Ovary (tissue), 9 donors: Measurements from ENCODE around the gene RCHY1. TPM values are rescaled to one million over a fixed set of nuclear protein-coding genes. Genes with fewer than 3 reads are reported as not detected.

Experiments
- DNase-seq, 5 donors: peaks; one replicate each; pipeline ENCODE4 v3.0.0-alpha.2; 2019 to 2020
- H3K27ac ChIP-seq, 2 donors: fragments of 200-600 bp; one replicate each; pipeline versions ENCODE4 v1.5.1 to v1.8.0; 2019 to 2022
- H3K27me3 ChIP-seq: fragments of 200-600 bp; one replicate; pipeline ENCODE4 v1.8.0; 2022
- H3K36me3 ChIP-seq: fragments of 200-600 bp; sonication (generic); one replicate; pipeline ENCODE4 v1.5.1; 2019
- H3K4me1 ChIP-seq: one replicate; pipeline ENCODE4 v1.8.1; 2013; ENCODE audit warnings: mild to moderate bottlenecking, moderate library complexity; ENCODE audit not compliant: insufficient read depth
- H3K4me3 ChIP-seq: fragments of 200-600 bp; sonication (generic); one replicate; pipeline ENCODE4 v1.5.1; 2017
- H3K9me3 ChIP-seq, 2 donors: fragments of 200-600 bp in 1 of 2; sonication (generic) in 1 of 2; one replicate each; pipeline versions ENCODE4 v1.5.1 to v1.8.1; 2013 to 2019; ENCODE audit warnings: mild to moderate bottlenecking in 1 of 2, moderate library complexity in 1 of 2
- EP300 ChIP-seq: sonication (generic); formaldehyde crosslinking; IDR thresholded peaks from one replicate; pipeline ENCODE4 v1.6.1; 2017; ENCODE audit warnings: antibody characterized with exemption
- POLR2A ChIP-seq: fragments of 450-650 bp; IDR thresholded peaks from one replicate; pipeline ENCODE4 v1.6.1; 2017; ENCODE audit warnings: antibody characterized with exemption, mild to moderate bottlenecking, moderate library complexity
- WGBS, 3 donors: extraction: QIAGEN DNeasy Blood & Tissue Kit in 1 of 3; methylation state at CpG; one replicate each; pipeline versions ENCODE4 v1.1.5 to v1.1.7; 2013 to 2017; 5-methylcytosine and 5-hydroxymethylcytosine counted together
- intact Hi-C, 4 donors: fragments of 100-400 bp; cut with DNase I; formaldehyde crosslinking; loops; one replicate each; pipeline versions ENCODE4 v1.11.0 to v1.15.1; 2022 to 2023
- polyA plus RNA-seq, 2 donors: library from polyadenylated mRNA; stranded (reverse); fragments of 200-250 nt in 1 of 2; fragments of 350-450 nt in 1 of 2; fragmentation: Illumina TruSeq in 1 of 2; extraction: RNeasy Lipid Tissue Mini Kit (QIAGEN cat#74804) in 1 of 2; gene quantifications; one replicate each; pipeline ENCODE4 v1.2.3, GENCODE V29; 2013 to 2014
- total RNA-seq, 7 donors: library from RNA; depleted of rRNA in 2 of 7; stranded (reverse); fragments of >200 nt in 2 of 7; fragmentation: NEBNext Ultra II Directional in 3 of 7; extraction: Animal tissue kit (Norgen Biotek cat#: 25700) in 3 of 7; gene quantifications; one replicate each; pipeline versions ENCODE4 v1.1.0 to v1.2.4, GENCODE V29; 2016 to 2023
- TF ChIP-seq, protein P1 (sequence below), 3 donors: fragments of 450-650 bp in 2 of 3; fragments of 200-600 bp in 1 of 3; IDR thresholded peaks; one replicate each; pipeline versions ENCODE4 v1.5.1 to v1.8.0; 2016 to 2022; ENCODE audit warnings: antibody characterized with exemption in 3 of 3, mild to moderate bottlenecking in 1 of 3
- donor health status: DM: no; HTN: no; CAD: no; lungs with moderate emphysema.
- donor health status: DM: no; HTN: no; CAD: no.
- donor health status: Bipolar disorder and iron deficiency.
- donor health status: DM: yes; HTN: yes; CAD: no.
- donor health status: DM: no; HTN: no; CAD: no.
- donor health status: DM: yes; HTN: yes; CAD: no.

Gene RCHY1
- total and polyA plus RNA-seq, 9 donors = 14.6 to 43.4 (median 28.1) TPM

DNA sequence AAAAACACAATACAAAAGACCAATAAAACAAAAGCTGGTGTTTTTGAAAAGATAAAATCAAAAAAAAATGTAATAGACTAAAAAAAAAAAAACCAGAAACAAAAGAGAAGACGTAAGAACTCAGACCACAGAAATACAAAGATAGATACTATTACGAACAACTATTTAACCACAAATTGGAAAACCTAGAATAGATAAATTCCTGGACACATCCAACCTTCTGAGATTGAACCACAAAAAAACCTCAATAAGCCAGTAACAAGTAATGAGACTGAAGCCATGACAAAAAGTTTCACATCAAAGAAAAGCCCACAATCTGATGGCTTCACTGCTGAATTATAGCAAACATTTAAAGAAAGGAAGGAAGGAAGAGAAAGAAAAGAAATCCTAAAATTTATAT is 16.2 kb downstream of the RCHY1 start:
- no peak overlapping the region for H3K4me3 ChIP-seq
- no peak for DNase-seq
- TF ChIP-seq POLR2A (no peak), EP300 (no peak)
- TF ChIP-seq, protein P1, sequence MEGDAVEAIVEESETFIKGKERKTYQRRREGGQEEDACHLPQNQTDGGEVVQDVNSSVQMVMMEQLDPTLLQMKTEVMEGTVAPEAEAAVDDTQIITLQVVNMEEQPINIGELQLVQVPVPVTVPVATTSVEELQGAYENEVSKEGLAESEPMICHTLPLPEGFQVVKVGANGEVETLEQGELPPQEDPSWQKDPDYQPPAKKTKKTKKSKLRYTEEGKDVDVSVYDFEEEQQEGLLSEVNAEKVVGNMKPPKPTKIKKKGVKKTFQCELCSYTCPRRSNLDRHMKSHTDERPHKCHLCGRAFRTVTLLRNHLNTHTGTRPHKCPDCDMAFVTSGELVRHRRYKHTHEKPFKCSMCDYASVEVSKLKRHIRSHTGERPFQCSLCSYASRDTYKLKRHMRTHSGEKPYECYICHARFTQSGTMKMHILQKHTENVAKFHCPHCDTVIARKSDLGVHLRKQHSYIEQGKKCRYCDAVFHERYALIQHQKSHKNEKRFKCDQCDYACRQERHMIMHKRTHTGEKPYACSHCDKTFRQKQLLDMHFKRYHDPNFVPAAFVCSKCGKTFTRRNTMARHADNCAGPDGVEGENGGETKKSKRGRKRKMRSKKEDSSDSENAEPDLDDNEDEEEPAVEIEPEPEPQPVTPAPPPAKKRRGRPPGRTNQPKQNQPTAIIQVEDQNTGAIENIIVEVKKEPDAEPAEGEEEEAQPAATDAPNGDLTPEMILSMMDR (IDR thresholded peaks at IDR 0.05) = no peak
- H3K27ac ChIP-seq = no peak overlapping the region
- H3K36me3 ChIP-seq = no peaks in the 10 kb centered on the region
- 68 to 87% (median 83%) methylated on average over 2 of the region's 2 CpGs for WGBS, 3 donors
- no peaks in the 10 kb centered on the region for H3K9me3 ChIP-seq
- intact Hi-C loops = no loop called here
- H3K27me3 ChIP-seq = no peaks in the 10 kb centered on the region
- no peaks in the 10 kb centered on the region for H3K4me1 ChIP-seq

DNA sequence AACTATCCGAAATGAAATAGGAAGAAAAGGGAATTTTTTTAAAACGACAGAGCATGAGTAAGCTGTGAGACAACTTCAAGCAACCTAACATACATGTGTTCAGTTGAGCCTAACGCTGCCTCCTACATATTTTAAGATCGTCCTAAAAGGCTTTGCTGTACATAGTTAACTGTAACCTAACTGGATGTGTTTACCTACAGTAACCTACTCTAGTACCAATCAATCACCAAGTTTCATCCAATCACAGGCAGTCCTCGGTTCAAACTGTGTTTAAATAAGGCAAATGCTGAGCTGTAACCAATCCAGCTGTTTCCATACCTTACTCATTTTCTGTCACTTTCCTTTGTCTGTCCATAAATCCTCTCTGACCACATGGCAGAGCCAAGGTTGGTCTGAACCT is 17.1 kb downstream of the RCHY1 start:
- 57 to 64% (median 60%) methylated on average over 5 of the region's 5 CpGs for WGBS, 3 donors
- H3K27ac ChIP-seq = no peak overlapping the region
- TF ChIP-seq EP300 = no peak
- TF ChIP-seq, protein P1 (IDR thresholded peaks at IDR 0.05) = no peak
- no peak for TF ChIP-seq POLR2A
- no peaks in the 10 kb centered on the region for H3K4me1 ChIP-seq
- intact Hi-C loops = no loop called here
- DNase-seq = no peak
- H3K9me3 ChIP-seq = no peaks in the 10 kb centered on the region
- no peaks in the 10 kb centered on the region for H3K27me3 ChIP-seq
- no peak overlapping the region for H3K4me3 ChIP-seq
- H3K36me3 ChIP-seq = no peaks in the 10 kb centered on the region

DNA sequence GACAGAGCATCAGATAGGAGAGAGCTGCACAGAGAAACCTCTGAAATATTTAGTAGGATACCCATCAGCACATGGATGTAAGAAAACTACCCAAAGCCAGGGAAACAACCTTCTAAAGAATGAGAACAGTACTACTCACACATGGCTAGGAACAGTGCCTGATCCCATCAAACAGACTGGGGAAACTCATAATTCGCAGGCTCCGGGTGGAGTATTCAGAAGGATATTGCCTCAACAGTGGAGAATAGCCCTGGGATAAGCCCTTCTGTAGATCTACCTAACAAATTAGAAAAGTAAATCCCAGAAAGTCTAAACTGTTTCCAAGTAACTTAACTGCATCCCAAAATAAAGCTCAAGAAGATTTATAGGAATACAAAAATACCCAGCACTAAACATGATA is 17.8 kb downstream of the RCHY1 start:
- Histone ChIP-seq H3K27ac (no peak overlapping the region), H3K27me3 (no peaks in the 10 kb centered on the region), H3K9me3 (no peaks in the 10 kb centered on the region), H3K36me3 (no peaks in the 10 kb centered on the region), H3K4me3 (no peak overlapping the region), H3K4me1 (no peaks in the 10 kb centered on the region)
- intact Hi-C loops = no loop called here
- no peak for DNase-seq
- TF ChIP-seq, protein P1 (IDR thresholded peaks at IDR 0.05) = no peak
- no peak for TF ChIP-seq EP300
- 78 to 93% (median 90%) methylated on average over 2 of the region's 2 CpGs for WGBS, 3 donors

DNA sequence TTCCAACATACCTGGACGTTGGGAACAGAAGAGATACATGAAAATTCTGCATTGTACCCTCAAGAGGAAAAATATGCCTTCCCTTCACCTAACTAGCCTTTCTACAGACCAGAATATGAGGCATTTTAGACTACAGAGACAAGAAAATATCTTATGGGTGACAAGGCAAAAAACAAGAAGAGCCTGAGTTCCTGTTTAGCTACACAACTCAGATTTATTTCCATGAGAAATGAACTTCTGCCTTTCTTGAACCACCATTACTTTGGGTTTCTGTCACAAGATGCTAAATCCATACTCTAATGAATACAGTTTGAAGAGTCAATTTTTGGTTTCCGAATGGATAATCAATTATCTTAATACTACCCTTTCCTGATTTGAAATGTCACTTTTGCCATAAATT is 18.7 kb downstream of the RCHY1 start:
- Histone ChIP-seq H3K9me3 (no peaks in the 10 kb centered on the region), H3K27me3 (no peaks in the 10 kb centered on the region), H3K36me3 (no peaks in the 10 kb centered on the region), H3K27ac (no peak overlapping the region), H3K4me1 (no peaks in the 10 kb centered on the region), H3K4me3 (no peak overlapping the region)
- 83 to 90% (median 88%) methylated on average over 2 of the region's 2 CpGs for WGBS, 3 donors
- TF ChIP-seq EP300 (no peak), POLR2A (no peak)
- TF ChIP-seq, protein P1 (IDR thresholded peaks at IDR 0.05) = no peak
- intact Hi-C loops = no loop called here
- DNase-seq = no peak

DNA sequence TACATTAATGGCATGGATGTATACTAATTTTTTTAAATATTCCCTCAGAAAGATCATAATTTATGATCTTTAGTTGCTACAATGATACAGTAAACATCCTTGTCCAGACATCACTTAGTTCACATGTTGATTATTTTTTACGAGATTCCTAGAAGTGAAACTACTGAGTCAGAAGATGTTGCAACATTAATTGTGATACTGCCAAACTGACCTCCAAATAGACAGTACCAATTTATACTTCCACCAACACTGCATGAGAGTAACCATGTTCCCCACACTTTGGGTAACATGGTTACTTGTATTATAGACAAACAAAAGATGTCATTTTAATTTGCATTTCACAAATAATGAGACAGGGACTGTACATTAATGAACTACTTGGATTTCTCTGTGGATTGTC is 19.6 kb downstream of the RCHY1 start:
- H3K27ac ChIP-seq = peak overlapping the region in 1 of 2 donors; percentile 14
- no peak for TF ChIP-seq POLR2A
- TF ChIP-seq, protein P1 (IDR thresholded peaks at IDR 0.05) = no peak
- no peak for TF ChIP-seq EP300
- WGBS, 3 donors = 8 to 17% (median 16%) methylated on average over 1 of the region's 1 CpG
- no peak overlapping the region for H3K4me3 ChIP-seq
- no peak for DNase-seq
- H3K9me3 ChIP-seq = no peaks in the 10 kb centered on the region
- no peaks in the 10 kb centered on the region for H3K36me3 ChIP-seq
- no peaks in the 10 kb centered on the region for H3K27me3 ChIP-seq
- intact Hi-C loops = no loop called here
- H3K4me1 ChIP-seq = no peaks in the 10 kb centered on the region
